GM12875 (cell line): Measurements from ENCODE around the gene MCTS1.

Source experiments
- H3K4me3 ChIP-seq: one replicate; pipeline ENCODE4 v1.5.1; 2011; ENCODE audit warnings: low read depth, low read length, control low read depth
- CTCF ChIP-seq: IDR thresholded peaks from 2 replicates; pipeline ENCODE4 v1.5.1; 2011; ENCODE audit warnings: low read depth, mild to moderate bottlenecking, control low read depth, inconsistent platforms, low read length, moderate library complexity, borderline replicate concordance; ENCODE audit not compliant: insufficient read depth

The MCTS1 gene

GRCh38 chrX:120603707-120604360 lies at the start of gene MCTS1:
TSS of gene MCTS1 (plus strand) at chrX:120604101. CDS start at chrX:120604237, 136 bp downstream.
- no peak for TF ChIP-seq CTCF
- H3K4me3 ChIP-seq: peak within 1 kb of the TSS; percentile 73

- no peak overlapping the region for H3K4me3 ChIP-seq
- TF ChIP-seq CTCF: no peak
Measured at GRCh38 chrX:120556251-120556650, 47.6 kb upstream of the MCTS1 start.

GRCh38 chrX:120559804-120560203 lies 44.1 kb upstream of the MCTS1 start:
- no peak for TF ChIP-seq CTCF
- peak overlapping the region; percentile 62 for H3K4me3 ChIP-seq

- TF ChIP-seq CTCF: no peak
- H3K4me3 ChIP-seq: peak overlapping the region; percentile 62
Measured at GRCh38 chrX:120560405-120560841, 43.5 kb upstream of the MCTS1 start.

- H3K4me3 ChIP-seq: peak within 1 kb of the TSS; percentile 62
- TF ChIP-seq CTCF: no peak
Measured at GRCh38 chrX:120560842-120561633, 42.9 kb upstream of the MCTS1 start, which contains the start of gene CUL4B. TSS of gene CUL4B (minus strand) at chrX:120560962. CDS start at chrX:120560638, 324 bp downstream.

- peak overlapping the region; percentile 52 for H3K4me3 ChIP-seq
- TF ChIP-seq CTCF: no peak
Measured at GRCh38 chrX:120561634-120562568, 42.0 kb upstream of the MCTS1 start.
